ENCODE data around the gene SERGEF.

DNA sequence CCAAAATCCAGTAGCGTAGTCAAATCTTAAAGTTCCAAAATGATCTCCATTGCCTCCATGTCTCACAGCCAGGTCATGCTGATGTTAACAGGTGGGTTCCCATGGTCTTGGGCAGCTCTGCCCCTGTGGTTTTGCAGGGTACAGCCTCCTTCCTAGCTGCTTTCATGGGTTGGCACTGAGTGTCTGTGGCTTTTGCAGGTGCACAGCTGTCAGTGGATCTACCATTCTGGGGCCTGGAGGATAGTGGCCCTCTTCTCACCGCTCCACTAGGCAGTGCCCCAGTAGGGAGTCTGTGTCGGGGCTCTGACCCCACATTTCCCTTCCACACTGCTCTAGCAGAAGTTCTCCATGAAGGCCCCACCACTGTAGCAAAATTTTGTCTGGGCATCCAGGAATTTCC is 145.5 kb downstream of the SERGEF start:
- TF ChIP-seq CTCF (IDR thresholded peaks at IDR 0.05 in 4 of 5, conservative IDR thresholded peaks at IDR 0.05 in 1 of 5) (no peak), POLR2A (IDR thresholded peaks at IDR 0.05) (no peak)
